HFFc6 (cell line): ENCODE measurements around the gene LILRA2. TPM values are rescaled to one million over a fixed set of nuclear protein-coding genes. Genes with fewer than 3 reads are reported as not detected.
"Not testable (repeated sequence)": the region's sequence is repeated elsewhere in the genome, so short reads cannot be mapped to it uniquely, and the experiment has no call there.

Experiments used
- DNase-seq: peaks from one replicate; pipeline ENCODE4 v3.0.0-alpha.2; 2018
- H3K27ac Mint-ChIP-seq: 2 replicates; pipeline ENCODE4 v1.8.0; 2020; ENCODE audit warnings: mild to moderate bottlenecking, mixed read lengths
- H3K27me3 Mint-ChIP-seq: 2 replicates; pipeline ENCODE4 v1.8.0; 2021; ENCODE audit warnings: mild to moderate bottlenecking, moderate library complexity, mixed read lengths; ENCODE audit not compliant: insufficient read depth
- H3K36me3 Mint-ChIP-seq: 2 replicates; pipeline ENCODE4 v1.8.0; 2021; ENCODE audit warnings: low read depth, mixed read lengths
- H3K4me1 Mint-ChIP-seq: 2 replicates; pipeline ENCODE4 v1.8.0; 2020; ENCODE audit warnings: low read depth, mixed read lengths
- H3K4me3 Mint-ChIP-seq: 2 replicates; pipeline ENCODE4 v1.8.0; 2020; ENCODE audit warnings: mild to moderate bottlenecking, moderate library complexity, mixed read lengths
- H3K9me3 Mint-ChIP-seq: 2 replicates; pipeline ENCODE4 v1.8.0; 2020; ENCODE audit warnings: mild to moderate bottlenecking, mixed read lengths
- CTCF ChIP-seq: fragments of 200-600 bp; sonication (generic); IDR thresholded peaks from 2 replicates; pipeline ENCODE4 v1.5.0; 2021; ENCODE audit warnings: antibody characterized with exemption, mild to moderate bottlenecking
- total RNA-seq, 6 experiments: library from RNA; stranded (reverse); fragmentation: NEBNext Ultra II Directional; extraction: Animal tissue kit (Norgen Biotek cat#: 25700); gene quantifications; 2 replicates in 1 of 6; 3 replicates in 5 of 6; pipeline ENCODE4 v1.2.3, GENCODE V29; 2021

Gene LILRA2
- total RNA-seq, 6 experiments from 2014 or later = not detected

GRCh38 chr19:54574527-54575056 is 1.0 kb downstream of the LILRA2 start:
- Mint-ChIP-seq H3K4me3 (no peak overlapping the region), H3K4me1 (no peaks in the 10 kb centered on the region), H3K27me3 (peaks cover 3% of the 10 kb centered on the region; the same call in 1 of the 2 replicates), H3K36me3 (no peaks in the 10 kb centered on the region), H3K9me3 (peaks cover 30% of the 10 kb centered on the region), H3K27ac (no peak overlapping the region)
- TF ChIP-seq CTCF = no peak
- DNase-seq = no peak

GRCh38 chr19:54575205-54575604 is 1.6 kb downstream of the LILRA2 start:
- H3K4me3 Mint-ChIP-seq, DNase-seq, H3K27ac Mint-ChIP-seq, H3K27me3 Mint-ChIP-seq, H3K36me3 Mint-ChIP-seq, H3K4me1 Mint-ChIP-seq: not testable (repeated sequence)
- H3K9me3 Mint-ChIP-seq = peaks cover 34% of the 10 kb centered on the region

GRCh38 chr19:54576411-54576976 is 2.9 kb downstream of the LILRA2 start:
- Mint-ChIP-seq H3K4me1 (no peaks in the 10 kb centered on the region), H3K9me3 (peaks cover 34% of the 10 kb centered on the region), H3K36me3 (no peaks in the 10 kb centered on the region), H3K27me3 (peaks cover 3% of the 10 kb centered on the region; the same call in 1 of the 2 replicates), H3K27ac (no peak overlapping the region), H3K4me3 (no peak overlapping the region)
- no peak for TF ChIP-seq CTCF
- DNase-seq = no peak

GRCh38 chr19:54577334-54577733 is 3.7 kb downstream of the LILRA2 start:
- Mint-ChIP-seq H3K27me3 (peaks cover 3% of the 10 kb centered on the region; the same call in 1 of the 2 replicates), H3K9me3 (peaks cover 38% of the 10 kb centered on the region), H3K4me1 (no peaks in the 10 kb centered on the region), H3K4me3 (no peak overlapping the region), H3K27ac (no peak overlapping the region), H3K36me3 (no peaks in the 10 kb centered on the region)
- no peak for DNase-seq
- TF ChIP-seq CTCF = no peak

GRCh38 chr19:54578268-54578667 is 4.7 kb downstream of the LILRA2 start:
- not testable (repeated sequence) for H3K36me3 Mint-ChIP-seq, H3K4me1 Mint-ChIP-seq, H3K27me3 Mint-ChIP-seq, H3K4me3 Mint-ChIP-seq, DNase-seq, H3K27ac Mint-ChIP-seq
- H3K9me3 Mint-ChIP-seq = peaks cover 44% of the 10 kb centered on the region

GRCh38 chr19:54586397-54586796 is 12.8 kb downstream of the LILRA2 start:
- Mint-ChIP-seq H3K36me3 (no peaks in the 10 kb centered on the region; the same call in 1 of the 2 replicates), H3K27ac (no peak overlapping the region), H3K4me3 (no peak overlapping the region), H3K27me3 (no peaks in the 10 kb centered on the region), H3K9me3 (peaks cover 65% of the 10 kb centered on the region), H3K4me1 (no peaks in the 10 kb centered on the region)
- DNase-seq = no peak
- no peak for TF ChIP-seq CTCF
